HG03469 (cell line): ENCODE measurements around the gene OR6J1.
"Not testable (repeated sequence)": the region's sequence is repeated elsewhere in the genome, so short reads cannot be mapped to it uniquely, and the experiment has no call there.

ENCODE experiments used
- ATAC-seq: cut with Tn5 transposase; IDR thresholded peaks from one replicate; pipeline ENCODE4 v1.9.1; 2021; ENCODE audit warnings: mild to moderate bottlenecking, moderate library complexity, moderate number of reproducible peaks; ENCODE audit not compliant: unreplicated experiment

OR6J1 gene

GRCh38 chr14:22644305-22644635 lies at the start of gene OR6J1:
TSS of gene OR6J1 (minus strand) at chr14:22644352. CDS start at chr14:22634811, 9,541 bp downstream.
- ATAC-seq = no peak

GRCh38 chr14:22692194-22692593 lies 48.0 kb upstream of the OR6J1 start:
- no peak for ATAC-seq

- no peak for ATAC-seq
Observed at GRCh38 chr14:22691171-22691570, 47.0 kb upstream of the OR6J1 start.

- no peak for ATAC-seq
Observed at GRCh38 chr14:22689199-22689598, 45.0 kb upstream of the OR6J1 start.

GRCh38 chr14:22687969-22688368 lies 43.8 kb upstream of the OR6J1 start:
- not testable (repeated sequence) for ATAC-seq

- not testable (repeated sequence) for ATAC-seq
Observed at GRCh38 chr14:22686176-22686611, 42.0 kb upstream of the OR6J1 start.

- no peak for ATAC-seq
Observed at GRCh38 chr14:22685467-22685866, 41.3 kb upstream of the OR6J1 start.

GRCh38 chr14:22683428-22683827 lies 39.3 kb upstream of the OR6J1 start:
- ATAC-seq = not testable (repeated sequence)

GRCh38 chr14:22678221-22678620 lies 34.1 kb upstream of the OR6J1 start:
- no peak for ATAC-seq

DNA sequence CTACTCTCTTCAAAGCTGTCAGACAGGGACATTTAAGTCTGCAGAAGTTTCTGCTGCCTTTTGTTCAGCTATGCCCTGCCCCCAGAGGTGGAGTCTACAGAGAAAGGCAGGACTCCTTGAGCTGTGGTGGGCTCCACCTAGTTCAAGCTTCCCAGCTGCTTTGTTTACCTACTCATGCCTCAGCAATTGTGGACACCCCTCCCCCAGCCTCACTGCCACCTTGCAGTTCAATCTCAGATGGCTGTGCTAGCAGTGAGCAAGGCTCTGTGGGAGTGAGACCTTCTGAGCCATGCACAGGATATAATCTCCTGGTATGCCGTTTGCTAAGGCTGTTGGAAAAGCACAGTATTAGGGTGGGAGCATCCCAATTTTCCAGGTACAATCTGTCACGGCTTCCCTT lies 33.4 kb upstream of the OR6J1 start:
- ATAC-seq = not testable (repeated sequence)

DNA sequence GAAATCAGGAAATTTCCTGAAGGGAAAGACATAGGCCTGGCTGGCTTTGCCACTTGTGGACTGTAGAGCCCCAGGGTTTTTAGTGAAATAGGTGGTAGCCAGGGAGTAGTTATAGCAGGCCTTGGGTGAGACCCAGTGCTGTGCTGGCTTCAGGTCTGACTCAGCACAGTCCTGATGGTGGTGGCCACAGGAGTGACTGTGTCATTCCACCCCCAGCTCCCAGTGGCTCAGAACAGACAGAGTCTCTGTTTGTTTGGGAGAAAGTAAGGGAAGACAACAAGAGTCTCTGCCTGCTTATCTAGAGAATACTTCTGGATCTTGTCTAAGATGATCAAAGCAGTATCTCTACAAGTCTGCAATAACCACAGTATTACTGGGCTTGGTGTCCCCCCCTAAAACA lies 27.5 kb upstream of the OR6J1 start:
- no peak for ATAC-seq

GRCh38 chr14:22668863-22669262 lies 24.7 kb upstream of the OR6J1 start:
- no peak for ATAC-seq

- ATAC-seq = no peak
Observed at GRCh38 chr14:22668417-22668816, 24.3 kb upstream of the OR6J1 start.

DNA sequence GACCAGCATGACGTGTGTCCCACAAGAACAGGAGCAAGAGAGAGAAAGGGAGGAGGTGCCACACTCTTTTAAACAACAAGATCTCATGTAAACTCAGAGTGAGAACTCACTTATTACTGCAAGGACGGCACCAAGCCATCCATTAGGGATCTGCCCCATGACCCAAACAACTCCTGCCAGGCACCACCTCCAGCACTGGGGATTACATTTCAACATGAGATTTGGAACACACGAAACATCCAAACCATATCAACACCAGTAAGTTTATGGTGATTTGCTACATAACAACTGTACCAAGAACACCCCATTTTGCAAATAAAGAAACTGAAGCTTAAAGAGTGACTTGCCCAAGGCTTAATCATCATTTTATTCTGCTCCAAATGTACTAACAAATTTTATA lies 23.7 kb upstream of the OR6J1 start:
- ATAC-seq = no peak

GRCh38 chr14:22666203-22666893 lies 22.2 kb upstream of the OR6J1 start:
- no peak for ATAC-seq

- no peak for ATAC-seq
Observed at GRCh38 chr14:22664261-22664660, 20.1 kb upstream of the OR6J1 start.

GRCh38 chr14:22660654-22661053 lies 16.5 kb upstream of the OR6J1 start:
- no peak for ATAC-seq

DNA sequence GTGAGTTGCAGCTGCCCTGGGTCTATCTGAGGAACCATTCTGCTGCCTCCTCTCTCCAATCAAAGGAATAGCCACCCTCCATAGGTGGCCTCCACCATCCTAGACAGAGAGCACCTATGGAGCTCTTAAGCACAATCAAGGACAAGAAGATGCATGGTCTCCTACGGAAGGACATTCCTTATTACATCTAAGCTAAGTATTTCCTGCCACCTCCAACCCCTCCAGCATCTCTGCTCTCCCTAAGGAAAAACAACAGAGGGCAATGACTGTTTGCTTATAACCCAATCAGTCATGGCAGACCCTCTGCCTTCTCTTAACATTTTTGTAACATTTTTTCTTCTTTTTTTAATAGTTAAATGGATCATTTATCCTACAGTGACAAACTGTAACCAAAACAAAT lies 14.8 kb upstream of the OR6J1 start:
- no peak for ATAC-seq

DNA sequence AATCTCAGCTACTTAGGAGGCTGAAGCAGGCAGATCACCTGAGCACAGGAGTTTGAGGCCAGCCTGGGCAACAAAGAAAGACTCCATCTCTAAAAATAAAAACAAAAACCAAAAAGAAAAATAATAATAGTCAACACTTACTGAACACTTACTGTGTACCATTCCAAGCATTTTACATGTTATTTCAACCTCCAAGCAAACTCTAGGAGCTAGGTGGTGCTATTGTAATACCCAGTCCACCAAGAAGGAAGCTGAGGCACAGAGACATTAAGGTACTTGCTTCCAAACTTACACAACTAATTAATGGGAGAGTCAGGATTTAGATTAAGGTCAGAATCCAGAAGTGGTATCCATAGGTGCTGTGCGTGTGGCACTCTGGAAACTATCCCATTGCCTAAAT lies 13.7 kb upstream of the OR6J1 start:
- ATAC-seq = no peak

- ATAC-seq = no peak
Observed at GRCh38 chr14:22656945-22657731, 13.0 kb upstream of the OR6J1 start.

- ATAC-seq = no peak
Observed at GRCh38 chr14:22656226-22656625, 12.1 kb upstream of the OR6J1 start.

DNA sequence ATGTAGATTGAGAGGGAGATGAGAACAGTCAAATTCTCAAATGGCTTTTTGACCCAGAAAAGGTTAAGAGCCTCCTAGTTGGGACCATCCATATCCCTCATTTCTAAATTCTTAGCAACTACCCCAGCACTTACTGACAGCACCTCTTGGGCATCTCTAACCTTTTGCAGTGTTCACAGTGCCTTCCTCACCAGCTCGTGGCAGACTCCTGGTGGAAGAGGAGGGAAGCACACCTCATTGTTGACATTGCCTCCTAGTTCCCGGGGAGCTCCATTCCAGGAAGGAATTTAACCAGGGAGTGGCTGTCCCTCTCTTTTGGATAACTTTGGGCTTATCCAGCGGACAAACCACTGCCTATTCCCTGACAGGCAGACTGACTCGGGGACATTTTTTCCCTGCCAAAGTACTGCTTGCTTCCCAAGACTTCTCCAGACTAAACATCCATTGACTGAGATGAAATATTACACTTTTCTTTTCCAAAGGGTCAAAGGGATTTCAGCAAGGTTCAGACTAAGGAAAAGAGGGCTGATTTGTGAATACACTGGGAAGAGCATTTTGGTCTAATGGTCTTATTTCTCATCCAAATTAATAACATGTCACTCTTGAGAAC lies 9.0 kb upstream of the OR6J1 start:
- ATAC-seq = no peak
